ENCODE measurements around the gene WWTR1. TPM values are rescaled to one million over a fixed set of nuclear protein-coding genes. Genes with fewer than 3 reads are reported as not detected.

WWTR1 gene
- total and polyA plus RNA-seq, 2 donors (not counting 3 experiments of a cell fraction or from before 2014, with no cell fraction given): 210 to 341 TPM

DNA sequence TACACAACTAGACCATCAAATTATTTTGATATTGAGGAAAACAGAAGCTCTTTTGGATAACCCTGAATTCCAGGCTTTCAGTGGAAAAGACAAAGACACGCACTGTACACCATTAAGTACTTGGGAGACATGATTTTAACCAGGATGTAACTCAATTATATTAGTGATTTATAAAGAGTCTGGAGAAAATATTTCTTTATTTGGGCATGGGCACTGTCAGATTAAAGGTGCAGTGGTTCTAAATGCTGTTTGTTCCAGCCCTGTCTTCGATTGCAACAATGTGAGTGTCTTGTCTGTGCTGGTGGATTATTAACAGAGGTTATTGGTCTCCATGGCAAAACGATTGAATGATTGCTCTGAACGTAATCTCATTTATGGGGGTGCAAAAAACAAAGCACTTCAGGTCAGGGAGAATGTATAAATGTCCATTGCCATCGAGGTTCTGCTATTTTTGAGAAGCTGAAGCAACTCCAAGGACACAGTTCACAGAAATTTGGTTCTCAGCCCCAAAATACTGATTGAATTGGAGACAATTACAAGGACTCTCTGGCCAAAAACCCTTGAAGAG is 183.5 kb downstream of the WWTR1 start, which contains the start of gene TM4SF4:
Gene TM4SF4, plus strand, starts transcription at position 448 of the 568 bp plus-strand sequence. CDS start 181 bp downstream, outside the sequence.
- TF ChIP-seq FOS (IDR thresholded peaks at IDR 0.05; ENCODE audit: borderline replicate concordance, insufficient read depth, low read length): no peak
- no peak for TF ChIP-seq MAX (IDR thresholded peaks at IDR 0.05; ENCODE audit: insufficient read depth, insufficient read length)
- no peak for TF ChIP-seq POLR2A (IDR thresholded peaks at IDR 0.05; ENCODE audit: low read depth, low read length)
- no peak for TF ChIP-seq MYC (IDR thresholded peaks at IDR 0.05; ENCODE audit: low read depth, low read length)
- TF ChIP-seq CTCF (IDR thresholded peaks at IDR 0.05; ENCODE audit: extremely low read depth in 1 of 2, insufficient read depth in 1 of 2, low read depth in 1 of 2, low read length in 2 of 2): no peak
- TF ChIP-seq JUN (IDR thresholded peaks at IDR 0.05; ENCODE audit: borderline replicate concordance, insufficient read depth, insufficient read length, low read depth): no peak
- TF ChIP-seq EZH2 (IDR thresholded peaks at IDR 0.05; ENCODE audit: borderline replicate concordance, low read depth, low read length, severe bottlenecking): no peak
- TF ChIP-seq POLR2AphosphoS5 (IDR thresholded peaks at IDR 0.05; ENCODE audit: insufficient read depth, low read depth, low read length): no peak
- TF ChIP-seq GATA2 (IDR thresholded peaks at IDR 0.05; ENCODE audit: insufficient read depth, insufficient read length, low read depth, low read length): no peak
- FAIRE-seq (no peak), DNase-seq (ENCODE audit: low read depth, low spot score) (no peak)
- no peaks in the 10 kb centered on the region for H3K9me1 ChIP-seq (replicated peaks; ENCODE audit: control insufficient read depth, extremely low read depth, insufficient read depth, low read length)
- H2AFZ ChIP-seq (ENCODE audit: low read depth, low read length): no peak within 1 kb of the TSS
- no peak within 1 kb of the TSS for H3K9ac ChIP-seq (replicated peaks; ENCODE audit: extremely low read depth, insufficient read depth, low read length)
- intact Hi-C loops (cut with micrococcal nuclease) (no loop called here), dilution Hi-C loops (cut with MboI; ENCODE audit: extremely low pct_ligation_motif_present, low sequenced_read_pairs) (no loop called here)
- H3K4me1 ChIP-seq (ENCODE audit: control insufficient read depth, extremely low read depth, insufficient read depth, low read length): peaks cover 18% of the 10 kb centered on the region
- ChIA-PET POLR2A (interaction anchor here (1.0 kb wide), 1 partner anchor 98 kb away, joined by 3 read pairs; no protein-coding TSS in a partner anchor), CTCF (interaction anchor here (0.7 to 2.4 kb wide), 4 partner anchors 15 to 334 kb away, joined by 3 to 10 read pairs (median 6); no protein-coding TSS in a partner anchor)
- no TSS peak for BruUV-seq (replicated peaks)
- H3K27me3 ChIP-seq (ENCODE audit: control insufficient read depth in 2 of 2, insufficient read depth in 2 of 2, low read length in 2 of 2): no peaks in the 10 kb centered on the region
- H3K4me3 ChIP-seq (replicated peaks in 1 of 3; ENCODE audit: insufficient read depth in 1 of 3, low read depth in 1 of 3, low read length in 3 of 3): no peak within 1 kb of the TSS
- no peaks in the 10 kb centered on the region for H3K9me3 ChIP-seq (replicated peaks; ENCODE audit: control insufficient read depth, insufficient read depth, low read length)
- no peaks in the 10 kb centered on the region for H3K79me2 ChIP-seq (ENCODE audit: control insufficient read depth, insufficient read depth, low read length)
- no peaks in the 10 kb centered on the region for H3K36me3 ChIP-seq (ENCODE audit: control insufficient read depth in 2 of 2, extremely low read depth in 1 of 2, insufficient read depth in 2 of 2, low read length in 2 of 2)
- H4K20me1 ChIP-seq (replicated peaks; ENCODE audit: control insufficient read depth, extremely low read depth, insufficient read depth, low read length): no peaks in the 10 kb centered on the region
- no peak within 1 kb of the TSS for H3K27ac ChIP-seq (ENCODE audit: insufficient read depth, low read depth, low read length)
- no peak within 1 kb of the TSS for H3K4me2 ChIP-seq (ENCODE audit: insufficient read depth, low read length)
